NK-92 treated with Interleukin-12 subunit alpha and Interleukin-12 subunit beta, amount 100 ng/mL, for 24 hours (cell line): ENCODE measurements around the gene VPS26B.
"Not testable (repeated sequence)": the region's sequence is repeated elsewhere in the genome, so short reads cannot be mapped to it uniquely, and the experiment has no call there.

Source experiments
- DNase-seq: peaks from one replicate; lab custom pipeline; 2025; lab: John Stamatoyannopoulos, UW

The VPS26B gene

GRCh38 chr11:134282121-134283045, 57.9 kb downstream of the VPS26B start:
- no peak for DNase-seq

GRCh38 chr11:134283461-134284230, 59.2 kb downstream of the VPS26B start:
- DNase-seq = no peak

GRCh38 chr11:134284349-134284748, 59.9 kb downstream of the VPS26B start:
- DNase-seq = not testable (repeated sequence)

GRCh38 chr11:134287561-134287960, 63.1 kb downstream of the VPS26B start:
- DNase-seq = no peak

- DNase-seq = no peak
These were observed 64.0 kb downstream of the VPS26B start for GRCh38 chr11:134288486-134288885.

- no peak for DNase-seq
These were observed 64.7 kb downstream of the VPS26B start for GRCh38 chr11:134289167-134289566.

GRCh38 chr11:134289789-134290188, 65.3 kb downstream of the VPS26B start:
- no peak for DNase-seq

GRCh38 chr11:134290646-134291045, 66.2 kb downstream of the VPS26B start:
- DNase-seq = no peak

- DNase-seq = no peak
These were observed 66.7 kb downstream of the VPS26B start for GRCh38 chr11:134291196-134291595.

GRCh38 chr11:134292661-134293060, 68.2 kb downstream of the VPS26B start:
- DNase-seq = no peak

GRCh38 chr11:134293119-134294113, 68.9 kb downstream of the VPS26B start:
- DNase-seq = no peak

- DNase-seq = no peak
These were observed 70.2 kb downstream of the VPS26B start for GRCh38 chr11:134294664-134295063.
